ENCODE data around the gene SLC9A3. TPM values are rescaled to one million over a fixed set of nuclear protein-coding genes. Genes with fewer than 3 reads are reported as not detected.

Gene SLC9A3
- 1 to 10 TPM; 1.7 to 4.5 (median 2.9) TPM for total RNA-seq

DNA sequence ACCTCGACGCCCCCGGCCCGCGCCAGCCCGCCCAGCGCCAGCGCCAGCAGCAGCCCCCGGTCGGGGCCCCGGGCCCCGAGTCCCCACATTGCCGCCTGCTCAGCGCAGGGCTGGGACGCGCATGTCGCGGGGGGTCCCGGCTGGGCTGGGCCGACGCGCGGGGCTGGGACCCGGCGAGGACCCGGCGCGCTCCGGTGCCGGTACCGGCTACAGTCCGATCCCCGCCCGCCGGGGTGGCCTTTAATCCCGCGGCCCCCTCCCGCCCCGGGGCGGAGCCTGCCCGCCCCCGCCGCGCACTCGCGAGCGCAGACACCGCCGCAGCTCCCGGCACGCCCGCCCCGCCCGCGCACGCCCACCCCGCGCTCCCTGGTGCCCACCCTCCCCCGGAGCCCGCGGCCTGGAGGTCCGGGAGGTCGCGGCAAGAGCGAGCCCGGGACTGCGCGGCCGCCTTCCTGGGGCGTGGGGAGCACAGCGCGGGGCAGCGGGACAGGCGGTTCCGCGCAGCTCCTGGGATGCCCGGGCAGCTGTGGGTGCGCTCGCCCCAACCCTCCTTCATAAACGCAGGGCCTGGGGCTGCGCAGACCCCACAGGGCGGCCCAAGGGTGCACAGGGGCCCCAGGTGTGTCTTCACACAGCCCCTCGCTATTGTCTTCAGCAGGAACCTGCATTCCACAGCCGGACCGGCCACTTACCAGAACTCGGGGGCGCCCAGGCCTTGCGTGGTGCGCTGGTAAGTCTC, at the start of gene SLC9A3:
TSS of gene SLC9A3 (minus strand) at position 216 of the 739 bp plus-strand sequence.
- DNase-seq (no peak), ATAC-seq (no peak)
- peaks cover 55 to 68% (median 64%) of the 10 kb centered on the region in 3 donors for H3K27me3 ChIP-seq
- no peaks in the 10 kb centered on the region for H3K4me1 ChIP-seq
- intact Hi-C loops (cut with DNase I; ENCODE audit: low total_unique reads) (no loop called here), in situ Hi-C loops (cut with MboI; ENCODE audit: low sequenced_read_pairs in 4 of 4) (no loop called here)
- H3K9me3 ChIP-seq, result no peaks in the 10 kb centered on the region
- no peak within 1 kb of the TSS for H3K27ac ChIP-seq
- TF ChIP-seq, protein P1, sequence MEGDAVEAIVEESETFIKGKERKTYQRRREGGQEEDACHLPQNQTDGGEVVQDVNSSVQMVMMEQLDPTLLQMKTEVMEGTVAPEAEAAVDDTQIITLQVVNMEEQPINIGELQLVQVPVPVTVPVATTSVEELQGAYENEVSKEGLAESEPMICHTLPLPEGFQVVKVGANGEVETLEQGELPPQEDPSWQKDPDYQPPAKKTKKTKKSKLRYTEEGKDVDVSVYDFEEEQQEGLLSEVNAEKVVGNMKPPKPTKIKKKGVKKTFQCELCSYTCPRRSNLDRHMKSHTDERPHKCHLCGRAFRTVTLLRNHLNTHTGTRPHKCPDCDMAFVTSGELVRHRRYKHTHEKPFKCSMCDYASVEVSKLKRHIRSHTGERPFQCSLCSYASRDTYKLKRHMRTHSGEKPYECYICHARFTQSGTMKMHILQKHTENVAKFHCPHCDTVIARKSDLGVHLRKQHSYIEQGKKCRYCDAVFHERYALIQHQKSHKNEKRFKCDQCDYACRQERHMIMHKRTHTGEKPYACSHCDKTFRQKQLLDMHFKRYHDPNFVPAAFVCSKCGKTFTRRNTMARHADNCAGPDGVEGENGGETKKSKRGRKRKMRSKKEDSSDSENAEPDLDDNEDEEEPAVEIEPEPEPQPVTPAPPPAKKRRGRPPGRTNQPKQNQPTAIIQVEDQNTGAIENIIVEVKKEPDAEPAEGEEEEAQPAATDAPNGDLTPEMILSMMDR (IDR thresholded peaks at IDR 0.05 in 4 of 5, conservative IDR thresholded peaks at IDR 0.05 in 1 of 5), result no peak
- TF ChIP-seq POLR2A (IDR thresholded peaks at IDR 0.05), result no peak
- no peaks in the 10 kb centered on the region for H3K36me3 ChIP-seq
- H3K4me3 ChIP-seq, result peak within 1 kb of the TSS in 1 of 4 donors; percentile 21

DNA sequence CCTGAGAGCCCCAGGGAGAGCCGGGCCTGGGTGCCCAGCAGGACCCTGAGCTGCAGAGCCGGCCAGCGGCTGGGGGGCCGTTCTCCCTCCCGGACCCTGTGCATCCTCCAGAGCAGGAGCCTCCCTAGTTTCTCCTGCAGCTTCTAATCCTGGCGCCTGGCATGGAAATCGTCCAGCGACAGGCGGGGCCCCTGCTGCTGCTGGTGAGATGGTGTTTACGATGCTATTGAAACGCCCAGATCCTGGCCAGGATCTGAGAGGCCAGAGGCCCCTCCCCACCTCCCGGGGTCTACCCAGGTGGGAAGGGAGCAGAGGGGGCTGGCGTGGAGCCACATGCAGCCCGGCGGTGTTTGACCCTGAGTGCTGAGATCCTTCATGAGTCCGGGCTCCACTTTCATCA, 49.7 kb upstream of the SLC9A3 start:
- DNase-seq (no peak), ATAC-seq (no peak)
- in situ Hi-C loops (cut with MboI; ENCODE audit: low sequenced_read_pairs in 4 of 4), result no loop called here
- Histone ChIP-seq H3K9me3 (peaks cover 0 to 6% (median 0%) of the 10 kb centered on the region in 3 donors), H3K27me3 (peaks cover 9 to 30% (median 18%) of the 10 kb centered on the region in 3 donors), H3K27ac (no peak overlapping the region), H3K4me3 (no peak overlapping the region), H3K4me1 (no peaks in the 10 kb centered on the region), H3K36me3 (no peaks in the 10 kb centered on the region)
- intact Hi-C loops (cut with DNase I; ENCODE audit: low total_unique reads), result no loop called here
- TF ChIP-seq POLR2A (IDR thresholded peaks at IDR 0.05), result no peak
- TF ChIP-seq, protein P1 (IDR thresholded peaks at IDR 0.05 in 4 of 5, conservative IDR thresholded peaks at IDR 0.05 in 1 of 5), result no peak

DNA sequence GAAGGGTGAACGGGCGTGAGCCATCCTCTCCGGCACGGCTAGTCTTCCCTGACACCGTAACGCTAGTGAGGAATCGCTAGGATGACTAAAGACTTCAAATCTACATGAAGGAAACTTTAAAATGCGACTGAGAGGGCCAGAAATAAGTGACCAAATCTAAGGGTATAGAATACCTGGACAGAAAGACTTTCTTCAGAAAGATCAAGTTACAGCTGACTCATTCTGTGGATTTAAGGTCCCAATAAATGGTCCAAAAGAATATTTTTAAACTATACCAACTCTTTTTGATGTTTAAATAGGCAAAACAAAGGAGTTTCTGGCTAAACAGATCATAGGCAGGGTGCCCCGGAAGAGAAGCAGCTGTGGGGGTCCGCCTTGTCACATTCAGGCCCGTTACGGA, 49.0 kb upstream of the SLC9A3 start:
- DNase-seq, result no peak
- no peak for TF ChIP-seq POLR2A (IDR thresholded peaks at IDR 0.05)
- TF ChIP-seq, protein P1 (IDR thresholded peaks at IDR 0.05 in 4 of 5, conservative IDR thresholded peaks at IDR 0.05 in 1 of 5), result no peak
- Histone ChIP-seq H3K4me3 (no peak overlapping the region), H3K27me3 (peaks cover 9 to 30% (median 24%) of the 10 kb centered on the region in 3 donors), H3K4me1 (no peaks in the 10 kb centered on the region), H3K9me3 (peaks cover 0 to 6% (median 0%) of the 10 kb centered on the region in 3 donors), H3K36me3 (no peaks in the 10 kb centered on the region), H3K27ac (no peak overlapping the region)
- intact Hi-C loops (cut with DNase I; ENCODE audit: low total_unique reads) (no loop called here), in situ Hi-C loops (cut with MboI; ENCODE audit: low sequenced_read_pairs in 4 of 4) (no loop called here)
- no peak for ATAC-seq

DNA sequence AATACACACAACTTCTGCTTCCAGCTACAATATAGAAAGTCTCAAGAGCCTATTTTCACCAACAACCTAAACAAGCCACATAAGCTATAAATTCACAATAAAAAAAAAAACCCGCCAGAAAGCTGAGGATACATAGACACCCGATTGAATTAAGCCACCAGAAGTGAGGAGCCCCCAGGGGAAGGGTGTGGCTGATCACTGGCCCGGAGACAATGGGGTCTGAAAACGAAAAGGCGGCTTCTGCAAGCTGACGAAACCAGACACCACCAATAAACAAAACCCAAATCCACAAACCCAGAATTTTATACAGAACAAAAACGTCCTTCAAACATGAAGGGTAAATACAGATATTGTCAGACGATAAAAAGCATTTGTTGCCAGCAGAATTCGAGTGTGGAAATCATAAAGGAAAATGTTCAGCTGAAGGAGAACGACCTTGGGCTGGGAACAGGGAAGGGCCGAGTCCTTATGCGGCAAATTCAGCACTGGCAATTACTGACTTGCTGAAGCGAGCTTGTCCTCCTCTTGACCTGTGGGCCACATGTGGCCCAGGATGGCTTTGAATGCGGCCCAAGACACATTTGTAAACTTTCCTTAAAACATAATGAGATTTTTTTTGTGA, 48.3 kb upstream of the SLC9A3 start:
- H3K4me1 ChIP-seq, result no peaks in the 10 kb centered on the region
- no peak overlapping the region for H3K4me3 ChIP-seq
- no peak overlapping the region for H3K27ac ChIP-seq
- peaks cover 0 to 6% (median 0%) of the 10 kb centered on the region in 3 donors for H3K9me3 ChIP-seq
- peaks cover 9 to 30% (median 22%) of the 10 kb centered on the region in 3 donors for H3K27me3 ChIP-seq
- intact Hi-C loops (cut with DNase I; ENCODE audit: low total_unique reads), result no loop called here
- in situ Hi-C loops (cut with MboI; ENCODE audit: low sequenced_read_pairs in 4 of 4), result no loop called here
- DNase-seq (no peak), ATAC-seq (no peak)
- H3K36me3 ChIP-seq, result no peaks in the 10 kb centered on the region
- TF ChIP-seq, protein P1 (IDR thresholded peaks at IDR 0.05 in 4 of 5, conservative IDR thresholded peaks at IDR 0.05 in 1 of 5), result no peak
- TF ChIP-seq POLR2A (IDR thresholded peaks at IDR 0.05), result no peak

Measured in gastrocnemius medialis (tissue), 4 donors.